ENCODE data around the gene IQSEC1.

- no peak for TF ChIP-seq POLR2A (IDR thresholded peaks at IDR 0.05; ENCODE audit: low read depth)
- TF ChIP-seq, protein P1, sequence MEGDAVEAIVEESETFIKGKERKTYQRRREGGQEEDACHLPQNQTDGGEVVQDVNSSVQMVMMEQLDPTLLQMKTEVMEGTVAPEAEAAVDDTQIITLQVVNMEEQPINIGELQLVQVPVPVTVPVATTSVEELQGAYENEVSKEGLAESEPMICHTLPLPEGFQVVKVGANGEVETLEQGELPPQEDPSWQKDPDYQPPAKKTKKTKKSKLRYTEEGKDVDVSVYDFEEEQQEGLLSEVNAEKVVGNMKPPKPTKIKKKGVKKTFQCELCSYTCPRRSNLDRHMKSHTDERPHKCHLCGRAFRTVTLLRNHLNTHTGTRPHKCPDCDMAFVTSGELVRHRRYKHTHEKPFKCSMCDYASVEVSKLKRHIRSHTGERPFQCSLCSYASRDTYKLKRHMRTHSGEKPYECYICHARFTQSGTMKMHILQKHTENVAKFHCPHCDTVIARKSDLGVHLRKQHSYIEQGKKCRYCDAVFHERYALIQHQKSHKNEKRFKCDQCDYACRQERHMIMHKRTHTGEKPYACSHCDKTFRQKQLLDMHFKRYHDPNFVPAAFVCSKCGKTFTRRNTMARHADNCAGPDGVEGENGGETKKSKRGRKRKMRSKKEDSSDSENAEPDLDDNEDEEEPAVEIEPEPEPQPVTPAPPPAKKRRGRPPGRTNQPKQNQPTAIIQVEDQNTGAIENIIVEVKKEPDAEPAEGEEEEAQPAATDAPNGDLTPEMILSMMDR (IDR thresholded peaks at IDR 0.05): no peak
These were observed 33.2 kb upstream of the IQSEC1 start for GRCh38 chr3:13106308-13107001.
